HG03469 (cell line): ENCODE results near the gene FNDC3B.
"Not testable (repeated sequence)": the region's sequence is repeated elsewhere in the genome, so short reads cannot be mapped to it uniquely, and the experiment has no call there.

ENCODE experiments used
- ATAC-seq: cut with Tn5 transposase; IDR thresholded peaks from one replicate; pipeline ENCODE4 v1.9.1; 2021; ENCODE audit warnings: mild to moderate bottlenecking, moderate library complexity, moderate number of reproducible peaks; ENCODE audit not compliant: unreplicated experiment

The FNDC3B gene

GRCh38 chr3:172347895-172348679 lies 308.7 kb downstream of the FNDC3B start:
- ATAC-seq, result no peak

- ATAC-seq, result no peak
These were observed 312.6 kb downstream of the FNDC3B start for GRCh38 chr3:172351895-172352466.

GRCh38 chr3:172352786-172353185 lies 313.4 kb downstream of the FNDC3B start:
- no peak for ATAC-seq

GRCh38 chr3:172354931-172355499 lies 315.6 kb downstream of the FNDC3B start:
- ATAC-seq, result no peak

- ATAC-seq, result no peak
These were observed 316.5 kb downstream of the FNDC3B start for GRCh38 chr3:172355836-172356235.

GRCh38 chr3:172356427-172356826 lies 317.0 kb downstream of the FNDC3B start:
- no peak for ATAC-seq

- ATAC-seq, result no peak
These were observed 318.7 kb downstream of the FNDC3B start for GRCh38 chr3:172357850-172358754.

- no peak for ATAC-seq
These were observed 319.9 kb downstream of the FNDC3B start for GRCh38 chr3:172359231-172359630.

GRCh38 chr3:172359996-172360395 lies 320.6 kb downstream of the FNDC3B start:
- ATAC-seq, result no peak

- no peak for ATAC-seq
These were observed 323.2 kb downstream of the FNDC3B start for GRCh38 chr3:172362583-172362982.

GRCh38 chr3:172364374-172365027 lies 325.1 kb downstream of the FNDC3B start:
- ATAC-seq, result no peak

- ATAC-seq, result no peak
These were observed 325.7 kb downstream of the FNDC3B start for GRCh38 chr3:172365028-172365567.

- no peak for ATAC-seq
These were observed 328.1 kb downstream of the FNDC3B start for GRCh38 chr3:172367205-172368105.

GRCh38 chr3:172368556-172368955 lies 329.2 kb downstream of the FNDC3B start:
- not testable (repeated sequence) for ATAC-seq

GRCh38 chr3:172369590-172370259 lies 330.3 kb downstream of the FNDC3B start:
- ATAC-seq, result no peak

- ATAC-seq, result no peak
These were observed 331.0 kb downstream of the FNDC3B start for GRCh38 chr3:172370419-172370818.

GRCh38 chr3:172371544-172371943 lies 332.2 kb downstream of the FNDC3B start:
- ATAC-seq, result no peak

GRCh38 chr3:172372895-172373294 lies 333.5 kb downstream of the FNDC3B start:
- ATAC-seq, result no peak

GRCh38 chr3:172373912-172374311 lies 334.5 kb downstream of the FNDC3B start:
- ATAC-seq, result no peak
